GM18907 (cell line): ENCODE measurements around the gene COX20.
"Not testable (repeated sequence)": the region's sequence is repeated elsewhere in the genome, so short reads cannot be mapped to it uniquely, and the experiment has no call there.

Experiments
- ATAC-seq: cut with Tn5 transposase; IDR thresholded peaks from one replicate; pipeline ENCODE4 v1.9.1; 2021; ENCODE audit warnings: mild to moderate bottlenecking, moderate library complexity; ENCODE audit not compliant: unreplicated experiment

Gene COX20

GRCh38 chr1:244835276-244836134, at the start of gene COX20:
Gene COX20, plus strand, starts transcription at chr1:244835658. Its CDS starts 57 bp downstream, at chr1:244835715.
- peak; percentile 62 for ATAC-seq

DNA sequence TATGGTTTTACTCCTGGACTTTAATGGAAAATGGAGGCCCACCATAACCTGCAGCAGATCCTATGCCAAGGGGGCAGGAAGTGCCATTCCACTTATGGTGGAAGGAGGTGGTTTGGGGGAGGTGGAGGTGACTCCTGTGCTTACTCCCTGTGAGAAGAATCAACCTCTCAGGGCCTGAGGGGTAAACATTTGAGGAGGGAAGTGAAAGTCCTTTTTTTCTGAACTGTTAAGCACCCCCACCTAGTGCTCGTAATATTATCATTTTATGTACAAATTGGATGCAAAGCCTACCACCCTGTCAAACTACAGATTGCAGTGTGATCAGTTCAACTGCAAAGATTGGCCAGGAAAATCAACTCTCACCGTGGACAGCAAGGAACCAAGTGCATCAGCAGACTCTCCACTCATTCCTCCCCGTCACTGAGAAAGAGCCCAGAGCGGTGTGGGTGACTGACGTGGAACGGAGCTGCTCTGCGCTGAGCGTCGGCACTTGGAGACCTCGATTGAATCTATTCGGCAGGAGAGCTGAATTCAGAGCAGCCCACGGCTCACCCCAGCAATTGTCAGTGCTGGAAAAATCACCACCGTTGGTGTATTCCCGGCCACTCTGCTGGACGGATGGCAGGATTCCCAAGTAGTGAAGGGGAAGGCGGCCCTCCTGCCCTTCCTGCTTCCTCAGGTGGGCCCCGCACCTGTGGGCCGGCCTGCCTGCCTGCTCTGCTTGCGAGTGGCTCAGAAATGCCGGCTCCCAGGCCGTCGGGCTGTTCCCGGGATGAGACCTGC, 46.8 kb upstream of the COX20 start:
- ATAC-seq, result no peak

DNA sequence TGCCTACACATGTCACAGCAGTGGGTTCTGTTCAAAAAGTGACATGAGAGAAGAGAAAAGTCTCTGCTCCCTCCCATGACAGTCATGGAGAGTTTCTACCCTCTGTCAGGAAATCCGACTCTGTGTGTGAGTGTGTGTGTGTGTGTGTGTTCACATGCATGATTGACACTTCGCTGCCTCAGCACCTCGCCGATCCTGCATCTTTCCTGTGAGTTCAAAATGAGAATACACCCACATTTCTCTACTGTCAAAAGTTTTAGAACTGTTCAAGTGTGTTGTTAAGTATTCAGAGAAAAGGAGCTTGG, 46.2 kb upstream of the COX20 start:
- no peak for ATAC-seq

DNA sequence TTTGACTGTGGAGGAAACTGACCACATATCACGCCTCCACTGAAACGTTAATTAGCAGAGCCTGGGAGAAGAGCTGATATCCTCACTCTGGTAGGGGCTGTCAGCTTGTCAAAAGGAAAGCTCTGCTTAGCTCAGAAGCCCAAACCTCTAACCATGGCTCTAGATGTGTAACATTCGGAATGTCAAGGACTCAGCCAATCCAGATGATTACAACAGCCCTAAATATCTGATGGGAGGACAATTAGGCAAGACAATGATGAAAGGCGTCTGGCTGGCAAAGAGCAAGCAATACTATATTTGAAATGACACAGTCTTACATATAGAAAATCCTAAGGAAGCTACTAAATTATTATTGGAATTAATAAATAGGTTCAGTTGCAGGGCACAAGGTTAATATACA, 45.7 kb upstream of the COX20 start:
- ATAC-seq, result no peak

- ATAC-seq, result no peak
Measured at GRCh38 chr1:244791061-244791460, 44.4 kb upstream of the COX20 start.

- no peak for ATAC-seq
Measured at GRCh38 chr1:244792188-244792850, 43.1 kb upstream of the COX20 start.

GRCh38 chr1:244794071-244794470, 41.4 kb upstream of the COX20 start:
- no peak for ATAC-seq

- not testable (repeated sequence) for ATAC-seq
Measured at GRCh38 chr1:244794516-244794915, 40.9 kb upstream of the COX20 start.

DNA sequence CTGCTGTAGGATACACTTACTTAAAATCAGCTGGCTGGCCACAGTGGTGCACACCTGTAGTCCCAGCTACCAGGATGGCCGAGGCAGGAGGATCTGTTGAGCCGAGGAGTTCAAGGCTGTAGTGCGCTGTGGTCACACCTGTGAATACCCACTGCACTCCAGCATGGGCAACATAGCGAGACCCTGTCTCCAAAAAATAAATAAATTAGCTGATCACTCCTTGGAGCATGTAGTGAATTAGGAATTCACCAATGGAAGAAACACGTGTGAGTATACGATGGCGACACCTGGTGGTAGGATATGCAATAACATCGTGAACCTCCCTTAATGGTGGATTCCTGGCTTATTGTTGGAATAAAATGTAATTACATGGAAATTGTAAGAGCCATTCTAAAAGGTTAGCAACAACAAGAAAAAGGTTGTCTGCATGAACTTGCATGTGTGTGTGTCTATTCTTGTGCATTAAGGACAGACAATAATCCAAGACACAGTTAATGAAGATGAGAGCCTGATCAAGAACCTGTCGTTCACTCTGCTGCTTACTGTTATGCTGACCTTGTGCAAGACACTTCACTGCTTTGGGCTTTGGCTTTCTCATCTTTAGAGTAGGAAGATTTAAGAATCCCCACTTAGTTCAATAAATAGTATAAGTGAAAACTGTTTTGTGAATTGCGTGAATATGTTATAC, 38.6 kb upstream of the COX20 start:
- no peak for ATAC-seq

- no peak for ATAC-seq
Measured at GRCh38 chr1:244800821-244801220, 34.6 kb upstream of the COX20 start.

- ATAC-seq, result peak; percentile 71
Measured at GRCh38 chr1:244801246-244801645, 34.2 kb upstream of the COX20 start.

DNA sequence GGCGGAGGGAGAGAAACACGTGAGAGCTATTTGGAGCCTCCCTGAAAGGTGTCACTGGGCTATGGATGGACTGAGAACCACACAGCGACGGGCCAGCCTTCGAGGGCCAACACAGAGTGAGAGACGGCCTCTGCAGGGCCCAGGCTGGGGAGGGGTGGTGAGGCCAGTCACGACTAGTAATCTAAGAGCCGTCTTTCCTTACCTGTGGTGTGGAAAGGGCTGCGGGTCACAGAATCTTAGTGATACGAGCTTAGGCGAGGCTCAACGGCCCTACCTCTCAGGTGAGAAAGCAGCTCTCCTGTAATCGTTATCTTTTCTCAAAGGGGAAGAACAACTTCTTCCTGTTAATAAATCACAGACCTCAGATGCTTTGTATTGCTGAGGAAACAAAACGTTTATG, 33.4 kb upstream of the COX20 start:
- ATAC-seq, result peak; percentile 46

DNA sequence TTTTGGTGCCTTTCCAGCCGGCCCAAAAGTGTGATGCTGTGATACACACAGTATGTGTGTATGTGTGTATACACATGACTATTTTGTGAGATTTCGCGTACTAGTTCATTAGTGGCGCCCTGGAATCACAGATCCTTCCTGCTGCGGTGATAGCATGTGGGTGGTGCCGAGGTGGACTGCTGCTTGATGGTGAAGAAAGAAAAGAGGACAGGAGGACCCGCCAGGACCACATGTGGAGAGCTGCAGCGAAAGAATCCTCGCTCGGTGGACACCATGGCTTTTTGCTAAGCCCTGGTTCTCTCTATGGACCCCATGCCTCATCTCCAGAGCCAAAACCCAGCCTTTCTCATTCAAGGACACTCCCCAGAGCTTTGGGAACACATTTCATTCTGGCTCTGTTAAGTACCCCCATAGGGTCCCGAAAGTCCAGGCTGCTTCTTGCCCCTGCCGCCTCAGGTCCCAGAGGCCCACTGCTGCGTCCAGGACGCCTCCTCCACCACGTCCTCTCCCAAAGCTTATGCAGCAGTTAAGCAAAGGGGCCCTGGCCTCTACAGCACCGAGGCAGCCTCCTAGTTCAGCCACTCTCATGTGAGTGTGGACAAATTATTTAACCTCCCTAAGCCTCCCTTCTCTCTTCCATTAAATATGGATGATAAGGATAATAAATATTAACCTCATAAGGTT, 32.8 kb upstream of the COX20 start:
- ATAC-seq, result no peak

DNA sequence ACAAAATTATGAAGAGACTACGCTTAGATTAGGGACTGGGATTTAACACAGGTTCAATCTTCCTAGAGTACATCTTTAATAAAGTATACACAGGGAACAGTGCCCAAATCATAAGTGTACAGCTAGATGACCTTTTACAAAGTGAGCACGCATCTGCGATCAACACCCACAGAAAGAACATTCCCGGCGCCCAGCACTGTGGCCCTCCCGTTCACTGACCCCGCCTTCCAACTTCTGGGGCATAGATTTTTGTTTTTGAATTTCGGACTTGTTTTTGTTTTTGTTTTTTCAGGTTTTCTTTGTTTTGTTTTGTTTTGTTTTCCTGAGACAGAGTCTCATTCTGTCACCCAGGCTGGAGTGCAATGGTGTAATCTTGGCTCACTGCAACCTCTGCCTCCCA, 30.6 kb upstream of the COX20 start:
- no peak for ATAC-seq

DNA sequence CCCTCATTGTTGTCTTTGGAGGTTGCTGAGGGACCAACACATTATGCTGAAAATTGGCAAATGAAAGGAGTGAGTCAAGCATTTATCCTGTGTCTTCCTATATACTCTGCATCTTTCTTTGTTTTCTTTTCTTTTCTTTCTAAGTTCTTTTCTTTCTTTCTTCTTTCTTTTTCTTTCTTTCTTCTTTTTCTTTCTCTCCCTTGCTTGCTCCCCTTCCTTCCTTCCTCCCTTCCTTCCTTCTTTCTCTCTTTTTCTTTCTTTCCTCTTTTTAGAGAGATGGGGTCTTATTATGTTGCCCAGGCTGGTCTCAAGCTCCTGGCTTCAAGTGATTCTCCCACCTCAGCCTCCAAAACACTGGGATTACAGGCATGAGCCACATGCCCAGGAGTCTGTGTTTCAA, 28.3 kb upstream of the COX20 start:
- no peak for ATAC-seq

- no peak for ATAC-seq
Measured at GRCh38 chr1:244810221-244810620, 25.2 kb upstream of the COX20 start.

- ATAC-seq, result no peak
Measured at GRCh38 chr1:244813327-244813726, 22.1 kb upstream of the COX20 start.

DNA sequence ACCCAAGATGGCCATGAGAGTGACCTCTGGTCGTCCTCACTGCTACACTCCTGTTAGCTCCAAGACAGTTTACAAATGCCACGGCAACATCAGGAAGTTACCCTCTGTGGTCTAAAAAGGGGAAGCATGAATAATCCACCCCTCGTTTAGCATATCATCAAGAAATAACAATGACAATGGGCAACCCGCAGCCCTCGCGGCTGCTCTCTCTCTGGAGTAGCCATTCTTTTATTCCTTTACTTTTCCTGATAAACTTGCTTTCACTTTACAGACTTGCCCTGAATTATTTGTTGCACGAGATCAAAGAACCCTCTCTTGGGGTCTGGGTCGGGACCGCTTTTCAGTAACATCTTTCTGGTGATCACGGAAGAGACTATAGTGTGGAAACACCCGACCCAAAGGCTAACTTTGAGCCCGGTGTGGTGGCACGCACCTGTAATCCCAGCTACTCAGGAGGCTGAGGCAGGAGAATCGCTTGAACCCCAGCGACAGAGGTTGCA, 19.8 kb upstream of the COX20 start:
- no peak for ATAC-seq

- ATAC-seq, result no peak
Measured at GRCh38 chr1:244817415-244817894, 18.0 kb upstream of the COX20 start.

DNA sequence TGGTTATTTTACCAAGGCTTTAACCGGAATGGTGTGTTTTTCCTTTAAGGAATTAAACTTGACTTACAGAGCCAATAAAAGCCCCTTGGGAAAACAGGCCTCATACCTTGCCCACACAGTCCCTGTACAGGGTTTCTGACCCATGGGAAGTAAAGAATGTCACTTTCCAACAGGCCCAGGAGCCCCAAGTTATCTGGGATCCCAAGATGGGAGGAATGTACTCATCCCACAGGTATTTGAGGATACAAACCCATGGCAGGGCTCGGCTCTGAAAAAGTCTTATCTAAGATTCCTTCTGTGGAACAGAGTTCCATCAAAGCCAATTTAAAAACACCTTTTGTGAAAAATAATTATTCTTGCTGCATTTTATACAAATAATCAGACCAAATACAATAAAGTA, 15.3 kb upstream of the COX20 start:
- no peak for ATAC-seq
